ENCODE measurements around the gene SYK. TPM values are rescaled to one million over a fixed set of nuclear protein-coding genes. Genes with fewer than 3 reads are reported as not detected.

SYK gene
- total RNA-seq, 1 donor from 2014 or later: 0.36 TPM

DNA sequence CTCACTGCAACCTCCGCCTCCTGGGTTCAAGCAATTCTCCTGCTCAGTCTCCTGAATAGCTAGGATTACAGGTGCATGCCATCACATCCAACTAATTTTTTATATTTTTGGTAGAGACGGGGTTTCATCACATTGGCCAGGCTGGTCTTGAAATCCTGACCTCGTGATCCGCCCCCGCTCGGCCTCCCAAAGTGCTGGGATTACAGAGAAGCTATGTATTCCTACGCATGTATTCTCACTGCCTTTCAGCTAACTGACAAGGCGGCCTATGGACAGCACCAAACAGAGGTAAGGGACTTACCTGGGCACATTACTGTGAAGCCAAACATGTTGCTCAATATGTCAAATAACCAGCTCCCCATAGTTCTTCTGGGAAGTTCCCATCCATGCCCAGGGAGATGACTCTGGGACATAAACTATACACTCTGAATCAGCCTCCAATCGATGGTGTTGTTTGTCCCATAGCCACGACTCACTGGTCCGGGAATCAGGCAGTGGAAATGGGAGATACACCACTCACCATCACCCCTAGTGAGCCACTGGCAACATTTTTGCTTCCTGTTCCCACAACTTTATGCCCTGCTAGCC is 114.6 kb downstream of the SYK start:
- Mint-ChIP-seq H3K27me3 (ENCODE audit: unreplicated experiment) (peaks cover 5% of the 10 kb centered on the region), H3K4me3 (ENCODE audit: unreplicated experiment) (no peak overlapping the region), H3K4me1 (ENCODE audit: unreplicated experiment) (peaks cover 3% of the 10 kb centered on the region), H3K9me3 (ENCODE audit: unreplicated experiment) (no peaks in the 10 kb centered on the region), H3K27ac (ENCODE audit: unreplicated experiment) (no peak overlapping the region), H3K36me3 (ENCODE audit: low read depth, unreplicated experiment) (no peaks in the 10 kb centered on the region)
- TF ChIP-seq CTCF (IDR thresholded peaks at IDR 0.05; ENCODE audit: unreplicated experiment): no peak
- DNase-seq (ENCODE audit: low spot score): no peak

GRCh38 chr9:90919883-90920282 is 118.3 kb downstream of the SYK start:
- no peak overlapping the region for H3K4me3 Mint-ChIP-seq (ENCODE audit: unreplicated experiment)
- peaks cover 4% of the 10 kb centered on the region for H3K27me3 Mint-ChIP-seq (ENCODE audit: unreplicated experiment)
- peaks cover 2% of the 10 kb centered on the region for H3K4me1 Mint-ChIP-seq (ENCODE audit: unreplicated experiment)
- no peaks in the 10 kb centered on the region for H3K9me3 Mint-ChIP-seq (ENCODE audit: unreplicated experiment)
- DNase-seq (ENCODE audit: low spot score): no peak
- H3K36me3 Mint-ChIP-seq (ENCODE audit: low read depth, unreplicated experiment): no peaks in the 10 kb centered on the region
- no peak overlapping the region for H3K27ac Mint-ChIP-seq (ENCODE audit: unreplicated experiment)
- no peak for TF ChIP-seq CTCF (IDR thresholded peaks at IDR 0.05; ENCODE audit: unreplicated experiment)

DNA sequence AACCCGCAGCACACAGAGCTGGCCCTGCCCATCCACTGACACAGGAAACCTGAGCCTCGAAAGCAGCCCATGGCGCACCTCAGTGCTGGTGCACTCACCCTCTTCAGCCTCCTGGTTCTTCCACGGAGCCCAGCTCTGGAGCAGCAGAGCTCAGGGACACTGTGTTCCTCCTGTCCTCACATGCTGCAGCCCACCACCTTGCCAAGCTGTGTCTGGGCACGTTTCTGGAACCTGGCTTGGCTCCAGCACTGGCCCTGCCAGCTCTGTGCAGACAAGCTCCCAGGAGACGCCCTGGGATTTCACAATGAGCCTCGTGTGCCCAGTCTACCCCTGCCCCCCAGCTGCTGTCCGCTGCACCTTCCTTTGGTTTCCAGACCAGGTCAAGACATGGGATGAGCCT is 119.5 kb downstream of the SYK start:
- no peaks in the 10 kb centered on the region for H3K36me3 Mint-ChIP-seq (ENCODE audit: low read depth, unreplicated experiment)
- peaks cover 2% of the 10 kb centered on the region for H3K4me1 Mint-ChIP-seq (ENCODE audit: unreplicated experiment)
- TF ChIP-seq CTCF (IDR thresholded peaks at IDR 0.05; ENCODE audit: unreplicated experiment): no peak
- H3K9me3 Mint-ChIP-seq (ENCODE audit: unreplicated experiment): no peaks in the 10 kb centered on the region
- no peak overlapping the region for H3K4me3 Mint-ChIP-seq (ENCODE audit: unreplicated experiment)
- H3K27me3 Mint-ChIP-seq (ENCODE audit: unreplicated experiment): peaks cover 4% of the 10 kb centered on the region
- DNase-seq (ENCODE audit: low spot score): no peak
- H3K27ac Mint-ChIP-seq (ENCODE audit: unreplicated experiment): no peak overlapping the region

DNA sequence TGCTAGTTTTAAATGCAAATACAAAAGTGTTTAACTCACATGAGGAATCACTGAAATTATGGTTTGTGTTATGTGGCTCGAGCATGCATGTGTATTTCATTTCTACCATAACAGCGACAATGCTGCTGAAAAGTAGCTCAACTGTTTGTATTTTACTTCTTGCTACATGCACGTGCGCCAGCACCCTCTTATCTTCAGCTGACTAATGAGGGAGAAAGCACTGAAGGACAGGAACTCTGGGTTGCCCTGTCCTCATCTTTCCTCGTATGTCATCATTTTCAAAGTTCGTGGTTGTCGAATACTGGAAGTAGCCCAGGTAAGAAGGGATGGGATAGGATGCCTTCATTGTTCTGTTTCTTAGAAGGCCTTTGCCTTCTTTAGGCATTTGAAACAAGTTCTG is 120.3 kb downstream of the SYK start:
- Mint-ChIP-seq H3K27ac (ENCODE audit: unreplicated experiment) (no peak overlapping the region), H3K27me3 (ENCODE audit: unreplicated experiment) (peaks cover 4% of the 10 kb centered on the region), H3K4me3 (ENCODE audit: unreplicated experiment) (no peak overlapping the region), H3K9me3 (ENCODE audit: unreplicated experiment) (no peaks in the 10 kb centered on the region), H3K36me3 (ENCODE audit: low read depth, unreplicated experiment) (no peaks in the 10 kb centered on the region), H3K4me1 (ENCODE audit: unreplicated experiment) (peaks cover 2% of the 10 kb centered on the region)
- no peak for TF ChIP-seq CTCF (IDR thresholded peaks at IDR 0.05; ENCODE audit: unreplicated experiment)
- DNase-seq (ENCODE audit: low spot score): no peak

DNA sequence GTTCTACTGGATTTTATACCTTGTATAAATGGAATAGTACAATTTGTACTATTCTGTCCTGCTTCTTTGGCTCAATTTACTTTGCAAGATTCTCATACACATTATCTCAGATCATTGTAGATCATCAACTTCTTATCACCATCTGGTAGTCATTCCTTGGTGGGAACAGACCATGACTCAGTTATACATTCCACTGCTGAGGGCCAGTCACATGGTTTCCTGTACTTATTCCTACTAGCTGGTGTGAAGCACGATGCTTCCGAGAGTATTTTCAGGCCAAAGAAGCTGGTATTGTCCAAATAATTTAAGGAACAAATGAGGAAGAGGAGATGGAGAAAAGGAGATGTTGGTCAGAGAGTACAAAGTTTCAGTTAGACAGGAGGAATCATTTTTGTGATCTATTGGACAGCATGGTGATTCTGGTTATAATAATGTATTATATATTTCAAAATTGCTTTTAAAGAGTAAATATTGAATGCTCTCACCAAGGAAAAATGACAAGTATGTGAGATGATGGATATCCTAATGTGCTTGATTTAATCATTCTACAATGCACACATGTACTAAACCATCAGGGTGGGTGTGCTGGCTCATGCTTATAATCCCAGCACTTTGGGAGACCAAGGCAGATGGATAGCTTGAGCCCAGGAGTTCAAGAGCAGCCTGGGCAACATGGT is 124.1 kb downstream of the SYK start:
- no peak overlapping the region for H3K4me3 Mint-ChIP-seq (ENCODE audit: unreplicated experiment)
- H3K27ac Mint-ChIP-seq (ENCODE audit: unreplicated experiment): no peak overlapping the region

More for the DNA sequence above, 124.1 kb downstream of the SYK start:
- TF ChIP-seq CTCF (IDR thresholded peaks at IDR 0.05; ENCODE audit: unreplicated experiment): no peak
- DNase-seq (ENCODE audit: low spot score): no peak
- Mint-ChIP-seq H3K27me3 (ENCODE audit: unreplicated experiment) (peaks cover 1% of the 10 kb centered on the region), H3K4me1 (ENCODE audit: unreplicated experiment) (peaks cover 2% of the 10 kb centered on the region), H3K9me3 (ENCODE audit: unreplicated experiment) (no peaks in the 10 kb centered on the region), H3K36me3 (ENCODE audit: low read depth, unreplicated experiment) (no peaks in the 10 kb centered on the region)

Measured in endothelial cell (in vitro differentiated cells).